ENCODE measurements around the gene CDK17.

Gene CDK17

DNA sequence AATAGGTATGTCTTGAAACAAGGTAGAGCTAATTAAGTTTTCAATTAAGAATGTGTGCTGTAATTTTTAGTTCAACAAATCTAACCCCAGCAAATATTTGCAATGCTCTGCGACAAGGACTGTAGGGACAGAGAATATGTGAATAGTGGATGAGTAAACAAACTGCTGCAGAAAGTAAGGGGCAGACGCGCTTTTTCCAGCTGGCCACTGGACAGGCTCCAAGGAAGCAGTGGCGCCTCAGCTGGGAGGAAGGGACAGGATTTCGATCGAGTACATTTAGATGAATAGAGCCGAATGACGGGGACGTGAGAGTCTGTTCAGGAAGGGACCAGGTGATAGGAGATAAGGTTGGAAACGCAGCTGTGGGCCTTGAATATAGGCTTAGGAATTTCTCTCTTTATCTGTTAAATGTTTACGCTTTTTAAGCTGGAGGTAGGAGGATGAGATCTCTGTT, 136.8 kb downstream of the CDK17 start:
- Histone ChIP-seq H3K9ac (ENCODE audit: low read length) (no peak overlapping the region), H3K4me1 (ENCODE audit: control insufficient read depth, insufficient read depth, low read length) (peaks cover 12% of the 10 kb centered on the region), H3K36me3 (ENCODE audit: control insufficient read depth, insufficient read depth, low read length) (peaks cover 6% of the 10 kb centered on the region), H3K27me3 (ENCODE audit: control insufficient read depth, insufficient read depth, low read length) (no peaks in the 10 kb centered on the region), H3K4me3 (ENCODE audit: low read length) (no peak overlapping the region), H3K9me3 (ENCODE audit: control insufficient read depth, low read length) (no peaks in the 10 kb centered on the region)

DNA sequence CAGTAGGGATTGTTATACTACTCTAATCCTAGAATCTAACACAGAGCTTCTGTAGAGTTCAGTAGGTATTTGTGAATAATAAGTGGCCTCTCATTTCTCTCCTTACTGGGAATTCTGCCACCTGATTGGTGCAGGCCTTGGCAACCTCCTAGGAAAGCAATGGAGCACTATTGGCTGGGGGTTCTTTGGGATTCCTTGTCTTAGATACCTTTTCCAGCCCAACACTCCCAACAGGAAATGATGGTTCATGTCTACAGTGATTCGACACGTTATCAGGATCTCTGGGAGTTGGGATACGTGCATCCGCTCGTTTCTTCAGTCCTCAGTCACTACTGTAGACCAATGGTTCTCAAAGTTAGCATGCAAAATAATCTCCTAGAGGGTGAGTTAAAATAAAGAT, 138.7 kb downstream of the CDK17 start:
- Histone ChIP-seq H3K36me3 (ENCODE audit: control insufficient read depth, insufficient read depth, low read length) (peaks cover 6% of the 10 kb centered on the region), H3K9me3 (ENCODE audit: control insufficient read depth, low read length) (no peaks in the 10 kb centered on the region), H3K9ac (ENCODE audit: low read length) (no peak overlapping the region), H3K4me3 (ENCODE audit: low read length) (no peak overlapping the region), H3K4me1 (ENCODE audit: control insufficient read depth, insufficient read depth, low read length) (peaks cover 18% of the 10 kb centered on the region), H3K27me3 (ENCODE audit: control insufficient read depth, insufficient read depth, low read length) (no peaks in the 10 kb centered on the region)

DNA sequence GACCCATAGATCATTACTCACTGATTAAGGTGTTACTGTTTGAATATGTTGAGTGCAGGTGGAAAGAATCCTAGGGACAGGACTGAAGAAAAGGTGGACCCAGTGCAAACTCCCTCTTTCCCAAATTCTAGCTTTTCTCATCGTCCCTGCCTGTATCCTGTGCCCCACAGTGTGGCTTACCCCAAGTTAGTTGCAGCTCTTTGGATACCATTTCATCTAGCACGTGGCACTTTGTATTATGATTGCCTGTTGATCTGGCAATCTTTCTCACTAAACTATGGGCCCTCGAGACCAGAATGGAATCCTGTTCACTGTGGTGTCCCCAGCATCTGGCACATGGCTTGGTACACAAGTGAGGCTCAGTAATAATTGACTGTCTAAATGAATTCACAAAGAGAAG, 139.6 kb downstream of the CDK17 start:
- Histone ChIP-seq H3K36me3 (ENCODE audit: control insufficient read depth, insufficient read depth, low read length) (peaks cover 6% of the 10 kb centered on the region), H3K9ac (ENCODE audit: low read length) (no peak overlapping the region), H3K4me1 (ENCODE audit: control insufficient read depth, insufficient read depth, low read length) (peaks cover 18% of the 10 kb centered on the region), H3K27me3 (ENCODE audit: control insufficient read depth, insufficient read depth, low read length) (no peaks in the 10 kb centered on the region), H3K4me3 (ENCODE audit: low read length) (no peak overlapping the region), H3K9me3 (ENCODE audit: control insufficient read depth, low read length) (no peaks in the 10 kb centered on the region)

DNA sequence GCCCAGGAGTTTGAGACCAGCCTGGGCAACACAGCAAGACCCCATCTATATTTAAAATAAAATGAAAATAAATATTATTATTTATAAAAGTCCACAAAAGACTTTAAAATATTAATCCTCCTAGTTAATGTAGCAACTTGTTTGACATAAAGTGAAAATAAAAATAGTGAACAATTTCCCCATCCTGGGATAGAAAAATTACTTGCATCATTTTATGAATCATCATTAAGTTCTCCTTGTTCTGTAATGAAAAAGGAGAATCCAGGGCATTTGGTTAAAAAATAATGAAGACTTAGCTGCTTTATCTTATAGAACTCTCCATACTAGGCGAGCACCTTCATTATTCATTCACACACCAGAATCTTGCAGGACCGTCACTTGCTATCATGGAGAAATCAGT, 140.0 kb downstream of the CDK17 start:
- Histone ChIP-seq H3K9me3 (ENCODE audit: control insufficient read depth, low read length) (no peaks in the 10 kb centered on the region), H3K9ac (ENCODE audit: low read length) (no peak overlapping the region), H3K4me3 (ENCODE audit: low read length) (no peak overlapping the region), H3K27me3 (ENCODE audit: control insufficient read depth, insufficient read depth, low read length) (no peaks in the 10 kb centered on the region), H3K36me3 (ENCODE audit: control insufficient read depth, insufficient read depth, low read length) (peaks cover 6% of the 10 kb centered on the region), H3K4me1 (ENCODE audit: control insufficient read depth, insufficient read depth, low read length) (peaks cover 18% of the 10 kb centered on the region)

DNA sequence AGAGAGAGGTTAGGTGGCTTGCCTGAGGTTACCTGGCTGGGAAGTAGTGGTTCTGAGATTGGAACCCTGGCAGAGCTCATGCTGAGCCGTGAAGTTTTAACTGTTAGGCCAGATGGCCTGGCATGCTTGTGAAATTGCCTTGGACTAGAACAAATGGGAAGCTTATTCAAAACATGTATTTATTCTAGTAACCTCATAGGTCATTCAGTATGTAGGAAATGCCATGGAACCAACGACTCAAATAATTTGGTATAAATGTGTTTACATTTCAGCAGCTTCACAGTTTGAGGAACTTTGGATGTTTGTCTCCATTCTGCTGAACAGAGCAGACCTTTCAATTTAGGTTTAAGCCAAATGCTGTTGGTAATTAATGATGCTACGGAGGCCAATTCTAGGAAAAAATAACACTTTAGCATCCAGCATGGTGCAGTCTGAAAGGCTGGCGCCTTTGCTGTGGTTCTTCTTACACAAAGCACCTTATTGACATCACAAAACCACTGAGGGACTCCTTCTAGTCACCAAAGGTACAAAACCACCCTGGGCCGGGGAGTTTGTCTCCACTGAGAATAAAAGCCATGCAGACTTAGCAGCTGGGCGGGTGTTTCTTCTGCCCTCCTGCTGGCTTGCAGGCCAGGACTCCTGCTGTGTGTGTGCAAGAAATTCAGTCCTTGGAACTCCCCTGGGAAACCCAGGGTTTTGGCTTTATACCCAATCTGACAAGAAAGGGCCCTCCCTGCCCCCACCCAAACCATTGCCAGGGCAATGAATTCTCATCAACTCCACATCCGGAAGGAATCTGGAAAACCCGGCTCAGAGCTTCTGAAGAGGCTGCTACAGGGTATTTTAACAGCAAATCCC, 141.9 kb downstream of the CDK17 start:
- Histone ChIP-seq H3K27me3 (ENCODE audit: control insufficient read depth, insufficient read depth, low read length) (no peaks in the 10 kb centered on the region), H3K9ac (ENCODE audit: low read length) (no peak overlapping the region), H3K4me1 (ENCODE audit: control insufficient read depth, insufficient read depth, low read length) (peaks cover 11% of the 10 kb centered on the region), H3K9me3 (ENCODE audit: control insufficient read depth, low read length) (no peaks in the 10 kb centered on the region), H3K36me3 (ENCODE audit: control insufficient read depth, insufficient read depth, low read length) (peaks cover 6% of the 10 kb centered on the region), H3K4me3 (ENCODE audit: low read length) (no peak overlapping the region)

DNA sequence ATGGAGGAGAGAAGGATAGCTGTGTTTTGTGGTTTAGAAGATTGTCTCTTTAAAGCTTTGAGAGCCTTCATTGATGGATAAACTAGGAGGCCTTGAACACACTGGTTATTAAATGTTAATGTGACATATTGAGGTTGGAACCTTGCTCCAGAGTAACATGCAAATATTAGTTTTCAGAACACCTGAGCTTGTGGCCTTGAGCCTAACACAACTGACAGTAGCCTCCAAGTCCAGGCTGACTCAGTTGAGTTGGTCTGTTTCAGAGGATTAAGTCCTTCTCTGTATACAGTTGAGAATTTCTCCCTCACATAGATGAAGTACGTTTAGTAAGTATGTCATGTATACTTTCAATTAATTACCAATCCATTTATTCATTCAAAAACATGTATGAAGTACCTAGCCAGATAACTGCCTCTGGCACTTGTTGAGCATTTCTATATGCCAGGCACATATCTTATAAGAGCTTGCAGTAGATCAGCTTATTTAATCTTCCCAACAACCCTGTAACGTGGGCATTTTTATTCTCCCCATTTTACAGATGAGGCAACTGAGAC, 142.6 kb downstream of the CDK17 start:
- peaks cover 10% of the 10 kb centered on the region for H3K4me1 ChIP-seq (ENCODE audit: control insufficient read depth, insufficient read depth, low read length)
- no peaks in the 10 kb centered on the region for H3K9me3 ChIP-seq (ENCODE audit: control insufficient read depth, low read length)
- no peak overlapping the region for H3K9ac ChIP-seq (ENCODE audit: low read length)
- H3K36me3 ChIP-seq (ENCODE audit: control insufficient read depth, insufficient read depth, low read length): peaks cover 6% of the 10 kb centered on the region
- H3K27me3 ChIP-seq (ENCODE audit: control insufficient read depth, insufficient read depth, low read length): no peaks in the 10 kb centered on the region
- H3K4me3 ChIP-seq (ENCODE audit: low read length): no peak overlapping the region

DNA sequence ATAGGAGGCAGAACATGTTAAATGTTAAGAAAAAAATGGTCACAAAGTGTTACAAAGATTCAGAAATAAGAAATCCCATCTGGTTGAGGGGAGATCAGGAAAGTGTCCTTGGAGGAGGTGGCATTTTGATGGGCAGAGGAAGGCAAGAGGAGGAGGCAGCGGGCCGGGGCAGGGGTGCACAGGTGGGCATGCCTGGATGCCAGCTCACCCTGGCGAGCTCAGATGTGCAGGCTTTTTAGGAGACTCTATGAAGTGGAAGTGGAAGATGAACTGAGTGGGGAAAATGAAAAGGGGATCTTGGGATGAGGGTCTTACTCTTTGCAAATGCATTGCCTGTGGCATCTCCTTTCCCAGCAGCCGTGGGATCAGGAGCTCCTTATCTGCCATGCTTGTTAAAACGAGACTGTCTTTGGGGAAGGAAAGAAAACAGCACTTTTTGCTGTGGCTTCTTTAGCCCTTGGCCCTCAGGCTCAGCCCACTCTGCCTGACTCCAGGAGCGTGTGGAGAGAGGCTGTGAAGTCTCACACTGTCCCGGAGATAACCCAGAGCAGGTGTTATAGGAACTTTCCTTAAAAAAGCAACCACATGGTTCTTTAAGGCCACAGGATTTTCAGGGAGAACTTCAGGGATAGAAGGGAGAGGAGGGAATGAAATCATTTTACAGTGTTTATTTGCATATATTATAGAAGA, 143.4 kb downstream of the CDK17 start:
- Histone ChIP-seq H3K9ac (ENCODE audit: low read length) (no peak overlapping the region), H3K36me3 (ENCODE audit: control insufficient read depth, insufficient read depth, low read length) (peaks cover 6% of the 10 kb centered on the region), H3K4me1 (ENCODE audit: control insufficient read depth, insufficient read depth, low read length) (peaks cover 10% of the 10 kb centered on the region), H3K27me3 (ENCODE audit: control insufficient read depth, insufficient read depth, low read length) (no peaks in the 10 kb centered on the region), H3K9me3 (ENCODE audit: control insufficient read depth, low read length) (no peaks in the 10 kb centered on the region), H3K4me3 (ENCODE audit: low read length) (no peak overlapping the region)

DNA sequence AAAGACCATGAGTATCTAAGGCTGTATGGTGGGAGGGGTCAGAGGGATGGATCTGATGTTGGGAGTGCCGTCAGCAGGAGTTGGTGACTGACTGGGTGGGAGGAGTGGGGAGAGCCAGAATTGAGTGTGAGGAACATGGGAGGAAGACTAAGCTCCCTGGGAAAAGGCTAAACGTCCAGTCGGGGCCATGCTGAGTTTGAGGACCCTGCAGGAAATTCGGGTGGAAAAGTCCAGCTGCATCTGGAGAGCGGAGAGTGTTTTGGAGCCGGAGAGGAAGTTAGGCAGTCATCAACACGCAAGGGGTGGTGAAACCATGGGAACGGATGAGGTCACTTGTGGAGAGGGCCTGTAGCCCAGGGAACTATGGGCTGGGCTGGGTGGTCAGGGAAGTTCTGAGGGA, 145.2 kb downstream of the CDK17 start:
- H3K9me3 ChIP-seq (ENCODE audit: control insufficient read depth, low read length): no peaks in the 10 kb centered on the region
- H3K4me3 ChIP-seq (ENCODE audit: low read length): no peak overlapping the region
- H3K36me3 ChIP-seq (ENCODE audit: control insufficient read depth, insufficient read depth, low read length): no peaks in the 10 kb centered on the region
- H3K9ac ChIP-seq (ENCODE audit: low read length): no peak overlapping the region
- H3K4me1 ChIP-seq (ENCODE audit: control insufficient read depth, insufficient read depth, low read length): peaks cover 10% of the 10 kb centered on the region
- no peaks in the 10 kb centered on the region for H3K27me3 ChIP-seq (ENCODE audit: control insufficient read depth, insufficient read depth, low read length)

DNA sequence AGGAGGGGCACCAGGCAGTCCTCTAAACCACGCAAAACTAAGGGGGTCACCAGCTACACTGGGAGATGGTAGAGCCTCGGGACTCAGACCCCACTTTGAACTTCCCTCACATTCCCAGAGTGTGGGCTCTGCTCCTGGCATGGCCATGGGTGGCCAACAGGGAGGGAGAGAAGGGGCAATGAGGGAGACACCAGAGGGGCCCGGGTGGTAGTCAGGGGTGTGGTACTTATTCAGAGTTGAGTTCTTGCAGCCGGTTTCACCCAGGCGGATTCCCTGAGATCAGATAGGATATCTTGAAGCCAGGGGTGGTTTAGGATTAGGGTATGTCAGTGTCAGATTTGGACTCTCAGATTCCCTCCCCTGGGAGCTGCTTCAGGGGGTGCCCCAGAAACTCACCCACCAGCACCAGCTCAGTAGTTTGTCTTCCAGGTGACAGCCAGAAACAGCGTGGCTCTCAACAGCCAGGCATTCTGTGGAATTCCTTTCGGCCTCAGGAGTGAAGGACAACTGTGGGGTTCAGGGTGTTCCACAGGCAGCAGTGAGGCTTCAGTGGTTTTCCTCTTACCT, 150.0 kb downstream of the CDK17 start:
- no peaks in the 10 kb centered on the region for H3K9me3 ChIP-seq (ENCODE audit: control insufficient read depth, low read length)
- H3K36me3 ChIP-seq (ENCODE audit: control insufficient read depth, insufficient read depth, low read length): no peaks in the 10 kb centered on the region
- no peak overlapping the region for H3K4me3 ChIP-seq (ENCODE audit: low read length)
- H3K4me1 ChIP-seq (ENCODE audit: control insufficient read depth, insufficient read depth, low read length): no peaks in the 10 kb centered on the region
- H3K27me3 ChIP-seq (ENCODE audit: control insufficient read depth, insufficient read depth, low read length): no peaks in the 10 kb centered on the region
- H3K9ac ChIP-seq (ENCODE audit: low read length): no peak overlapping the region

DNA sequence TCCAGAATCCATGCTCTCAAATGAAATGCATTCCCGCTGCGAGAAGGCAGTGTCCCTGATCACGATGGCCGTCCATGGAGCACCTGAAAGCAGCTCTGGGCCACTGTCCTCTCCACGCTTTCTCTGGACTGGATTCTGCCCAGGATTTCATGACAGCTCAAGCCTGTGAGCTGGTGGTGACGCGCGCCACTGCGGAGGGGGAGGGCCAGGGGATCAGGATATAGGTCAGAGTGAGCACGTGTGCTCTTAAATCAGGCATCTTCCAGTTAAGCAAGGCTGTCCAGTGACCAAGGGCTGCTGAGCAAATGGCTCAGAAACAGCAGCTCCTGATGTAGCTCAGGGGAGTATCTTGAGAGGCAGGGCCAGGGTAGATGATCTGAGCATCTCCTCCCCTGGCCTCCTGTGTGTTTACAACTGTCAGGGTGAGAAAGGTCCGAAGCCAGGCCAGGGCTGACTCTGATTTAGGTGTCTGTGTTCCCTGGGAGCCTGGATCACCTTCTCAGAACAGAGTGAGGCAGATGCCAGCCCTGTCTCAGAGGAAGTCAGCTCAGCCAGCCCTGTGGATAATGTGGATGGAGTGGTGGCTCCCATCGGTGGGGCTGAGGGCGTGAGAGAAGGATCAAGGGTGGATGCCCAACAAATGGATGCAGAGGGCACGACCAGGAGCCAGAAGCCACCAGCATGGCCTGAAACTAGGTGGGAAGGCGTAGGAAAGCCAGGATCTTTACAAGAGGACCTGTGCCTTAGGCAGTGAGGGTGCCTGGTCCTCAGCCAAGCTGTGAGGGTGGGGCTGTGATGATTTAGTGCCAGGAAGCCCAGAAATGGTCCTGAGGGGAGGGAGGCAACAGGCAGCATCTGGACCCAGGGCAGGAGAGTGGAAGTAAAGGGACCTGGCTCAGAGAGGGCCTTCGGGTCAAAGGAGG, 150.8 kb downstream of the CDK17 start:
- Histone ChIP-seq H3K4me3 (ENCODE audit: low read length) (no peak overlapping the region), H3K9me3 (ENCODE audit: control insufficient read depth, low read length) (no peaks in the 10 kb centered on the region), H3K36me3 (ENCODE audit: control insufficient read depth, insufficient read depth, low read length) (no peaks in the 10 kb centered on the region), H3K27me3 (ENCODE audit: control insufficient read depth, insufficient read depth, low read length) (no peaks in the 10 kb centered on the region), H3K4me1 (ENCODE audit: control insufficient read depth, insufficient read depth, low read length) (no peaks in the 10 kb centered on the region), H3K9ac (ENCODE audit: low read length) (no peak overlapping the region)

DNA sequence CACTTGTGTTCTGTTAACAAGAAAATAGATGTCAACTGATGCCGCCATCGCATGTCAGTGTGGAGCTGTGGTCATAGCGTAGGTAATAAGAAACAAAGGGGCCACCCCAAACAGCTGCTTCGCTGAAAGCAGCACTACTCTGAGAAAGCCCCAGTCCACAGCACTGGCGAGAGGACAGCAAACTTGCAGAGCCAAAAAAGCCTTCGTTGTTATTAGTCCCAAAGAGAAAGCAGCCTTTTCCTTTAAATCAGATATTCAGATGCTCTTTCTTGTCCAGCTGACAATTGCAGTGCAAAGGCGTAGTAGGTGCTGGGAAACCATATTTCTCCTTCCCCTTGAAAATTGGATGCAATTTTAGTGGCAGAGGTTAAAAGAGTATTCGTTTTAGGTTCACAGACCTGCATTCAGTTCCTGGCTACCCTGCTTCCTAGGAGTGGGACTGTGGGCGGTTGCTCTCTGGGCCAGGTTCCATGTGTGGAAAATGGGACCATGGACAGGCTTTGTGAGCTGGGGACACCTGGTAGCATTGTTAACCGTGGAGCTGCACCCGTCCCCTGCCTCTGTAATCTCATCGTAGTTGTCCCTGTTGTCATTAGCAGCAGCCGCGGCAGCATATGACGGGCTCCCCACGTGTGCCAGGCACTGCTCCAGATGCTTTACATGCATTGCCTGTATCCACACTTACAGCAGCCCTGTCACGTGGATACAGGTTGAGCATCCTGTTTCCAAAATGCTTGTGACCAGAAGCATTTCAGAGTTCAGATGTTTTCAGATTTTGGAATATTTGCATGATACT, 151.9 kb downstream of the CDK17 start:
- Histone ChIP-seq H3K9ac (ENCODE audit: low read length) (no peak overlapping the region), H3K27me3 (ENCODE audit: control insufficient read depth, insufficient read depth, low read length) (no peaks in the 10 kb centered on the region), H3K4me3 (ENCODE audit: low read length) (no peak overlapping the region)

More for the DNA sequence above, 151.9 kb downstream of the CDK17 start:
- H3K9me3 ChIP-seq (ENCODE audit: control insufficient read depth, low read length): no peaks in the 10 kb centered on the region
- no peaks in the 10 kb centered on the region for H3K36me3 ChIP-seq (ENCODE audit: control insufficient read depth, insufficient read depth, low read length)
- no peaks in the 10 kb centered on the region for H3K4me1 ChIP-seq (ENCODE audit: control insufficient read depth, insufficient read depth, low read length)
